ENCODE measurements around the gene CDC42EP2.

DNA sequence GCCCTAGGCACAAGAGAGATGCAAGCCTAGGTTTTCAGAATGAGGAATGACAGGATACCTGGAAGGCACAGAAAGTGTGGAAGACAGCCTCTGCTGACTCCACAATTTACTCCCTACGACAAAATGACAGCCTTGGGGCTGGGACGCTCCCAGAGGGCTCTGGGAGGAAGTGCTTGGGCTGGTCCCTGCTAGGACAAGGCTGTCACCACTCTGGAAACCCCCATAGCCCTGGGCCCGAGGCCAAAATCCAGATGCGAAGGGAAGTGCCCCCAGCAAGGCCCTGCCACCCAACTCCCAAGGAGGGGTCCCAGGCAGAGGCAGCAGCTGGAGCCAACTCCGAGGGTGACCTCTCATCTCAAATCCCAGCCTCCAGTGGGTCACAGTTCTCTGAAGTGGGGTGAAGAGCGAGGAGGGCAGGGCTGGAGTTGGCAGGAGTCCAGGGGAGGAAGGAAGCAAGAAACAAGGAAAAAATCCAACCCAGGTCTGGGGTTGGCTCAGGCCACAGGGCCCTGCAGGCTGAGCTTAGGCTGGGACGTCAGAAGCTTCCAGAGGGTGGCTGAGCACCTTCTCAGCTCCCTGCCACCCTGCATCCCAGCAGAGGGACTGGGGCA, 6.3 kb upstream of the CDC42EP2 start:
- TF ChIP-seq, protein P1, sequence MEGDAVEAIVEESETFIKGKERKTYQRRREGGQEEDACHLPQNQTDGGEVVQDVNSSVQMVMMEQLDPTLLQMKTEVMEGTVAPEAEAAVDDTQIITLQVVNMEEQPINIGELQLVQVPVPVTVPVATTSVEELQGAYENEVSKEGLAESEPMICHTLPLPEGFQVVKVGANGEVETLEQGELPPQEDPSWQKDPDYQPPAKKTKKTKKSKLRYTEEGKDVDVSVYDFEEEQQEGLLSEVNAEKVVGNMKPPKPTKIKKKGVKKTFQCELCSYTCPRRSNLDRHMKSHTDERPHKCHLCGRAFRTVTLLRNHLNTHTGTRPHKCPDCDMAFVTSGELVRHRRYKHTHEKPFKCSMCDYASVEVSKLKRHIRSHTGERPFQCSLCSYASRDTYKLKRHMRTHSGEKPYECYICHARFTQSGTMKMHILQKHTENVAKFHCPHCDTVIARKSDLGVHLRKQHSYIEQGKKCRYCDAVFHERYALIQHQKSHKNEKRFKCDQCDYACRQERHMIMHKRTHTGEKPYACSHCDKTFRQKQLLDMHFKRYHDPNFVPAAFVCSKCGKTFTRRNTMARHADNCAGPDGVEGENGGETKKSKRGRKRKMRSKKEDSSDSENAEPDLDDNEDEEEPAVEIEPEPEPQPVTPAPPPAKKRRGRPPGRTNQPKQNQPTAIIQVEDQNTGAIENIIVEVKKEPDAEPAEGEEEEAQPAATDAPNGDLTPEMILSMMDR (IDR thresholded peaks at IDR 0.05; ENCODE audit: insufficient read depth, low read length, poor library complexity, severe bottlenecking), result no peak
- TF ChIP-seq EZH2phosphoT487 (conservative IDR thresholded peaks at IDR 0.05; ENCODE audit: low read length), result no peak
